H1 (cell line): Measurements from ENCODE around the gene ANKRD27. TPM values are rescaled to one million over a fixed set of nuclear protein-coding genes. Genes with fewer than 3 reads are reported as not detected.

Experiments used
- CTCF ChIA-PET: fragments of 300-600 bp; sonication (Branson Sonifier 250); formaldehyde crosslinking; loops from one replicate; lab custom pipeline; 2021; ENCODE audit not compliant: partially characterized antibody; lab: Charles Lee
- POLR2A ChIA-PET: fragments of 300-600 bp; sonication (Branson Sonifier 250); formaldehyde crosslinking; loops from one replicate; lab custom pipeline; 2021; ENCODE audit warnings: inconsistent platforms; ENCODE audit not compliant: partially characterized antibody; lab: Charles Lee
- DNase-seq, 2 experiments: peaks; one replicate each; pipeline versions ENCODE4 v3.0.0 to v3.0.0-alpha.2; 2010 to 2022; ENCODE audit warnings: low spot score in 2 of 2, low read depth in 1 of 2, mixed read lengths in 1 of 2
- FAIRE-seq: peaks from 2 replicates; lab custom pipeline; 2011; peaks lifted over from hg19 to GRCh38; lab: Jason Lieb, UNC
- H2AFZ ChIP-seq: 2 replicates; pipeline ENCODE4 v1.8.1; 2012; ENCODE audit warnings: low read length, inconsistent platforms
- H2AK5ac ChIP-seq: 2 replicates; pipeline ENCODE4 v1.6.1; 2013; ENCODE audit warnings: low read depth, low read length
- H2BK120ac ChIP-seq: replicated peaks from 2 replicates; pipeline ENCODE3; 2013; ENCODE audit warnings: low read depth, low read length, inconsistent platforms
- H2BK12ac ChIP-seq: 2 replicates; pipeline ENCODE4 v1.6.1; 2013; ENCODE audit warnings: low read depth, low read length
- H2BK15ac ChIP-seq: 2 replicates; pipeline ENCODE4 v1.6.1; 2013; ENCODE audit warnings: low read length
- H2BK20ac ChIP-seq: 2 replicates; pipeline ENCODE4 v1.6.1; 2013; ENCODE audit warnings: low read length
- H2BK5ac ChIP-seq: 2 replicates; pipeline ENCODE4 v1.6.1; 2013; ENCODE audit warnings: low read depth, low read length
- H3K14ac ChIP-seq: 2 replicates; pipeline ENCODE4 v1.6.1; 2013; ENCODE audit warnings: inconsistent platforms; ENCODE audit not compliant: insufficient read length
- H3K18ac ChIP-seq: 2 replicates; pipeline ENCODE4 v1.6.1; 2013; ENCODE audit warnings: low read length; ENCODE audit errors: extremely low read depth
- H3K23ac ChIP-seq: 2 replicates; pipeline ENCODE4 v1.6.1; 2013; ENCODE audit warnings: inconsistent platforms; ENCODE audit not compliant: insufficient read length
- H3K23me2 ChIP-seq: 2 replicates; pipeline ENCODE4 v1.6.1; 2013; ENCODE audit warnings: low read depth, low read length
- H3K27ac ChIP-seq: 2 replicates; pipeline ENCODE4 v1.6.1; 2011; ENCODE audit warnings: low read depth, low read length, inconsistent platforms
- H3K27me3 ChIP-seq, 4 experiments: replicated peaks in 1 of 4; 1 replicate in 1 of 4; 2 replicates in 3 of 4; pipeline versions ENCODE4 v1.6.1 to v1.8.1; 2011 to 2013; ENCODE audit warnings: low read length in 3 of 4, mild to moderate bottlenecking in 3 of 4, inconsistent platforms in 2 of 4, mixed read lengths in 2 of 4, moderate library complexity in 1 of 4; ENCODE audit not compliant: control insufficient read depth in 3 of 4, insufficient read depth in 3 of 4; ENCODE audit errors: extremely low read depth in 1 of 4
- H3K36me3 ChIP-seq, 4 experiments: 2 replicates each; pipeline versions ENCODE4 v1.6.1 to v1.8.1; 2011 to 2013; ENCODE audit warnings: mild to moderate bottlenecking in 4 of 4, low read length in 3 of 4, moderate library complexity in 2 of 4, control low read depth in 1 of 4, inconsistent platforms in 1 of 4; ENCODE audit not compliant: insufficient read depth in 4 of 4, control insufficient read depth in 2 of 4
- H3K4ac ChIP-seq: replicated peaks from 2 replicates; pipeline ENCODE3; 2013; ENCODE audit warnings: low read length, low read depth, mixed read lengths, inconsistent platforms; ENCODE audit not compliant: insufficient read length
- H3K4me1 ChIP-seq, 4 experiments: replicated peaks in 1 of 4; 1 replicate in 1 of 4; 2 replicates in 3 of 4; pipeline versions ENCODE4 v1.6.1 to v1.8.1; 2011 to 2013; ENCODE audit warnings: low read length in 3 of 4, inconsistent platforms in 2 of 4, mixed read lengths in 1 of 4; ENCODE audit not compliant: insufficient read depth in 4 of 4, control insufficient read depth in 3 of 4
- H3K4me2 ChIP-seq, 2 experiments: 2 replicates each; pipeline versions ENCODE4 v1.6.1 to v1.8.1; 2011 to 2013; ENCODE audit warnings: low read depth in 2 of 2, low read length in 2 of 2, control low read depth in 1 of 2, inconsistent platforms in 1 of 2, mild to moderate bottlenecking in 1 of 2; ENCODE audit not compliant: insufficient read depth in 1 of 2
- H3K4me3 ChIP-seq, 4 experiments: fragments of 200-600, 300-600 bp in 1 of 4; sonication (generic), shearing (Covaris generic), sonication (Bioruptor Twin) in 1 of 4; 2 replicates each; pipeline versions ENCODE4 v1.5.1 to v1.8.1; 2011 to 2016; ENCODE audit warnings: low read length in 4 of 4, low read depth in 3 of 4, control low read depth in 2 of 4, inconsistent platforms in 2 of 4, mild to moderate bottlenecking in 2 of 4, mixed read lengths in 1 of 4, moderate library complexity in 1 of 4; ENCODE audit not compliant: insufficient read depth in 2 of 4; ENCODE audit errors: extremely low read depth in 1 of 4
- H3K56ac ChIP-seq: replicated peaks from 2 replicates; pipeline ENCODE3; 2013; ENCODE audit warnings: low read depth, mild to moderate bottlenecking, mixed read lengths, low read length, inconsistent platforms; ENCODE audit not compliant: insufficient read length
- H3K79me1 ChIP-seq: 2 replicates; pipeline ENCODE4 v1.6.1; 2013; ENCODE audit warnings: low read depth, low read length, control low read depth
- H3K79me2 ChIP-seq, 2 experiments: 2 replicates each; pipeline versions ENCODE4 v1.6.1 to v1.8.1; 2012 to 2013; ENCODE audit warnings: low read length in 2 of 2, mild to moderate bottlenecking in 2 of 2, inconsistent platforms in 1 of 2; ENCODE audit not compliant: insufficient read depth in 2 of 2, control insufficient read depth in 1 of 2
- H3K9ac ChIP-seq, 4 experiments: replicated peaks in 1 of 4; 1 replicate in 1 of 4; 2 replicates in 3 of 4; pipeline versions ENCODE4 v1.6.1 to v1.8.1; 2011 to 2013; ENCODE audit warnings: low read depth in 3 of 4, low read length in 3 of 4, control low read depth in 2 of 4, mild to moderate bottlenecking in 2 of 4, moderate library complexity in 2 of 4, inconsistent platforms in 1 of 4; ENCODE audit errors: extremely low read depth in 1 of 4
- H3K9me3 ChIP-seq, 2 experiments: 2 replicates each; pipeline versions ENCODE4 v1.6.1 to v1.8.1; 2012 to 2013; ENCODE audit warnings: mild to moderate bottlenecking in 2 of 2, moderate library complexity in 2 of 2, control low read depth in 1 of 2, inconsistent platforms in 1 of 2, low read depth in 1 of 2, low read length in 1 of 2, mixed read lengths in 1 of 2; ENCODE audit not compliant: insufficient read depth in 2 of 2
- H4K20me1 ChIP-seq, 2 experiments: replicated peaks in 1 of 2; 2 replicates each; pipeline versions ENCODE3 to v1.8.1; 2011 to 2013; ENCODE audit warnings: inconsistent platforms in 2 of 2, low read length in 2 of 2, mild to moderate bottlenecking in 1 of 2; ENCODE audit not compliant: insufficient read depth in 2 of 2, control insufficient read depth in 1 of 2
- H4K5ac ChIP-seq: 2 replicates; pipeline ENCODE4 v1.6.1; 2013; ENCODE audit warnings: low read length, low read depth, mixed read lengths, inconsistent platforms; ENCODE audit not compliant: insufficient read length
- H4K8ac ChIP-seq: 2 replicates; pipeline ENCODE4 v1.8.0; 2013; ENCODE audit warnings: mild to moderate bottlenecking, moderate library complexity, low read length, inconsistent platforms; ENCODE audit not compliant: insufficient read depth; ENCODE audit errors: extremely low read depth
- H4K91ac ChIP-seq: replicated peaks from 2 replicates; pipeline ENCODE3; 2013; ENCODE audit warnings: low read length, mixed read lengths, inconsistent platforms; ENCODE audit not compliant: insufficient read length
- BCL11A ChIP-seq, 2 experiments: IDR thresholded peaks; one replicate each; pipeline ENCODE4 v1.6.1; 2011; ENCODE audit warnings: low read depth in 2 of 2, low read length in 2 of 2, mild to moderate bottlenecking in 2 of 2
- WGBS, 2 experiments: shearing (Covaris generic) in 1 of 2; methylation state at CpG; one replicate each; pipeline versions ENCODE4 v1.1.6 to v1.1.7; 2013 to 2015; ENCODE audit warnings: low lambda C conversion rate in 2 of 2, mixed read lengths in 2 of 2, inconsistent platforms in 1 of 2, low coverage in 1 of 2, missing lambda C conversion rate in 1 of 2; ENCODE audit not compliant: insufficient replicate concordance in 2 of 2, insufficient coverage in 1 of 2, insufficient read length in 1 of 2; ENCODE audit errors: extremely low coverage in 1 of 2, missing lambda C conversion rate in 1 of 2; 5-methylcytosine and 5-hydroxymethylcytosine counted together
- polyA plus RNA-seq, 7 experiments: library from polyadenylated mRNA; depleted of rRNA in 3 of 7; stranded (reverse) in 5 of 7; unstranded in 2 of 7; fragments of >200 nt in 5 of 7; fragments of 200-250 nt in 2 of 7; gene quantifications; 1 replicate in 5 of 7; 2 replicates in 1 of 7; 4 replicates in 1 of 7; pipeline versions ENCODE4 v1.2.1 to v1.2.3, GENCODE V29; 2011 to 2013; ENCODE audit warnings: missing spikeins in 2 of 7, mixed read lengths in 2 of 7
- total RNA-seq: library from RNA; stranded (reverse); fragmentation: NEBNext Ultra II Directional; extraction: Animal tissue kit (Norgen Biotek cat#: 25700); gene quantifications from 2 replicates; pipeline ENCODE4 v1.2.1, GENCODE V29; 2021

ANKRD27 gene
- total and polyA plus RNA-seq, 2 of the 8 experiments (the other 6 are each of a cell fraction or from before 2014, with no cell fraction given): 27.9 to 55.7 TPM

DNA sequence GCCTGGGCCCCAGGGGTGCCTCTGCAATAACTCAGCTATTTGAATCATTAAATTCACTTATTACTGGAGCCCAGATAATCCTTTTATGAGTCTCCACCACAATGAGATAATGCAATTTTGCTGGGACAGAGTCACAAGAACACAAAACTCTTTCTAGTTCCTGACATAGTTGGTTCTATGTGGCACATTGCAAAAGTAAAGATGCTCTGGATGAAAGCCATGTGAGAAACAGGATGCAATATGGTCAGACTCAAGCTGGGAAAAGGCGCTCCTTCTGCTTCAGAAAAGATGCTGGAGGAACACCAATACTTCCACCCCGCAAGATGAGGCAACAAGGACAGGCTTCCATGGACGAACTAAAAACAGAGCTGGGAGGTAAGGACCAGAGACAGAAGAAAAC lies 5.7 kb downstream of the ANKRD27 start:
- ChIA-PET CTCF (interaction anchor here (1.4 kb wide), 2 partner anchors 19 to 39 kb away, joined by 3 read pairs; no protein-coding TSS in a partner anchor), POLR2A (no interaction called here)
- peaks cover 0 to 7% (median 0%) of the 10 kb centered on the region in 4 experiments; a peak in 3 of 7 replicates for H3K4me1 ChIP-seq
- no peak overlapping the region for H2BK12ac ChIP-seq
- no peak for FAIRE-seq
- H3K79me2 ChIP-seq: peaks cover 6 to 85% of the 10 kb centered on the region in 2 experiments
- H3K18ac ChIP-seq: no peak overlapping the region
- no peak overlapping the region for H2BK120ac ChIP-seq
- no peak overlapping the region for H2BK20ac ChIP-seq
- no peak overlapping the region for H3K23ac ChIP-seq
- no peaks in the 10 kb centered on the region for H3K27me3 ChIP-seq
- no peak overlapping the region for H2AFZ ChIP-seq
- H3K4me3 ChIP-seq: no peak overlapping the region
- H3K9me3 ChIP-seq: no peaks in the 10 kb centered on the region
- no peak for DNase-seq
- peaks cover 10 to 23% of the 10 kb centered on the region in 2 experiments for H4K20me1 ChIP-seq
- H3K79me1 ChIP-seq: peaks cover 27% of the 10 kb centered on the region
- peaks cover 4% of the 10 kb centered on the region; the same call in 1 of the 2 replicates for H3K23me2 ChIP-seq
- TF ChIP-seq BCL11A (IDR thresholded peaks at IDR 0.05; ENCODE audit: low read depth in 2 of 2, low read length in 2 of 2): no peak
- H2BK5ac ChIP-seq: no peak overlapping the region
- no peak overlapping the region for H2AK5ac ChIP-seq
- H4K8ac ChIP-seq: no peak overlapping the region
- H3K27ac ChIP-seq: no peak overlapping the region
- H3K4me2 ChIP-seq: no peak overlapping the region
- H3K56ac ChIP-seq: no peak overlapping the region
- H4K91ac ChIP-seq: no peak overlapping the region
- no peak overlapping the region for H2BK15ac ChIP-seq
- no peak overlapping the region for H3K14ac ChIP-seq
- no peak overlapping the region for H3K4ac ChIP-seq
- no peak overlapping the region for H3K9ac ChIP-seq
- peaks cover 0 to 9% (median 0%) of the 10 kb centered on the region in 4 experiments; a peak in 2 of 8 replicates for H3K36me3 ChIP-seq
- 84% methylated on average over 3 of the region's 3 CpGs; no CpG with 5 or more reads in 1 of the 2 experiments for WGBS, 2 experiments
- no peak overlapping the region for H4K5ac ChIP-seq
